ENCODE measurements around the gene GPR37.

GPR37 gene

DNA sequence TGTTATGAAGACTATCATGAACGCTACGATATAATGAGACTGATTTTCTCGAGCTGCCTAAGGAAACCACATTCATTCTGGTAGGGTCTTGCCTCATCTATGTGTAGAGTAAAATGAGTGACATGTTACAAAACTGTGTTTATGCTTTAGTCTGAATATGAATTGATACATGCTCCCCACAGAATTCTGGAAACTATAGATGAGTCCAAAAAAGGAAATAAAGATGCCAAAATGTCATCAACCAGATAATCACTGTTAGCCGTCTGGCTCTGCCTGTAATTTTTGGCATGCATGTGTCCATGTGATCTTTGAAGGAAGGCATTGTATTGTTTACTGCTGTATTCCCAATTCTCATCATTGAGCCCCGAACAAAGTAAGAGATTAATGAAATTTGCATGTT, 42.6 kb upstream of the GPR37 start:
- DNase-seq (ENCODE audit: extremely low read depth, insufficient read length): no peak
- TF ChIP-seq, protein P1, sequence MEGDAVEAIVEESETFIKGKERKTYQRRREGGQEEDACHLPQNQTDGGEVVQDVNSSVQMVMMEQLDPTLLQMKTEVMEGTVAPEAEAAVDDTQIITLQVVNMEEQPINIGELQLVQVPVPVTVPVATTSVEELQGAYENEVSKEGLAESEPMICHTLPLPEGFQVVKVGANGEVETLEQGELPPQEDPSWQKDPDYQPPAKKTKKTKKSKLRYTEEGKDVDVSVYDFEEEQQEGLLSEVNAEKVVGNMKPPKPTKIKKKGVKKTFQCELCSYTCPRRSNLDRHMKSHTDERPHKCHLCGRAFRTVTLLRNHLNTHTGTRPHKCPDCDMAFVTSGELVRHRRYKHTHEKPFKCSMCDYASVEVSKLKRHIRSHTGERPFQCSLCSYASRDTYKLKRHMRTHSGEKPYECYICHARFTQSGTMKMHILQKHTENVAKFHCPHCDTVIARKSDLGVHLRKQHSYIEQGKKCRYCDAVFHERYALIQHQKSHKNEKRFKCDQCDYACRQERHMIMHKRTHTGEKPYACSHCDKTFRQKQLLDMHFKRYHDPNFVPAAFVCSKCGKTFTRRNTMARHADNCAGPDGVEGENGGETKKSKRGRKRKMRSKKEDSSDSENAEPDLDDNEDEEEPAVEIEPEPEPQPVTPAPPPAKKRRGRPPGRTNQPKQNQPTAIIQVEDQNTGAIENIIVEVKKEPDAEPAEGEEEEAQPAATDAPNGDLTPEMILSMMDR (IDR thresholded peaks at IDR 0.05; ENCODE audit: insufficient read depth, low read length, poor library complexity, severe bottlenecking): no peak

DNA sequence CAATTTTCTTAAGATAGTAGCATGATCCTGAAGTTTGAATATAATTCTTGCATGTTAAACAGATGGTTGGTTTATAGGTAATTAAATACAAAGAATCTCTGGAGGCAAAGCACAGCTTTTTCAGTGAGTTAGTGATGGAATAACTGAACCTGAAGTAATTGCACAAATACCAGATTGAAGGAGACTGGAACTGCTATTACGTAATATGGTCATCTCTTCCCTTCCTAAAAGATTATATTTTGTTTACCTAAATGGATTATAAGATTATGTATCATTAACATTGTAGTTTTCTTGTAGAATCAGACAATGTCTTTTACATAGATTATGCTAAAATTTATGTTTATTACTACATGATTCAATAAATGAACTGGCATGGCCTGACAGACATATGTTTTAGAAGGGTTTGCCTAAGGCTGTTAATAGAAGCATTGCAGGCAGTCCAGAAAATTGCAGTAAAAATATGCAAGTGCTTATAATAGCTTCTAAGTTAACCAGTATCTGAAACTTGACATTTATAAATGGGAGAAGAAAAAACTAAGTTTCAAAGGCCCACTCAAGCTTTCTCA, 35.8 kb upstream of the GPR37 start:
- TF ChIP-seq, protein P1 (IDR thresholded peaks at IDR 0.05; ENCODE audit: insufficient read depth, low read length, poor library complexity, severe bottlenecking): no peak
- Histone ChIP-seq H3K27me3 (replicated peaks; ENCODE audit: control insufficient read depth, insufficient read depth, low read length) (no peaks in the 10 kb centered on the region), H3K36me3 (ENCODE audit: control insufficient read depth, insufficient read depth, low read length) (no peaks in the 10 kb centered on the region), H3K4me3 (replicated peaks; ENCODE audit: low read depth, low read length) (no peak overlapping the region)
- no peak for DNase-seq (ENCODE audit: extremely low read depth, insufficient read length)

More for the DNA sequence above, 42.6 kb upstream of the GPR37 start:
- Histone ChIP-seq H3K36me3 (ENCODE audit: control insufficient read depth, insufficient read depth, low read length) (no peaks in the 10 kb centered on the region), H3K27me3 (replicated peaks; ENCODE audit: control insufficient read depth, insufficient read depth, low read length) (no peaks in the 10 kb centered on the region), H3K4me3 (replicated peaks; ENCODE audit: low read depth, low read length) (no peak overlapping the region)

DNA sequence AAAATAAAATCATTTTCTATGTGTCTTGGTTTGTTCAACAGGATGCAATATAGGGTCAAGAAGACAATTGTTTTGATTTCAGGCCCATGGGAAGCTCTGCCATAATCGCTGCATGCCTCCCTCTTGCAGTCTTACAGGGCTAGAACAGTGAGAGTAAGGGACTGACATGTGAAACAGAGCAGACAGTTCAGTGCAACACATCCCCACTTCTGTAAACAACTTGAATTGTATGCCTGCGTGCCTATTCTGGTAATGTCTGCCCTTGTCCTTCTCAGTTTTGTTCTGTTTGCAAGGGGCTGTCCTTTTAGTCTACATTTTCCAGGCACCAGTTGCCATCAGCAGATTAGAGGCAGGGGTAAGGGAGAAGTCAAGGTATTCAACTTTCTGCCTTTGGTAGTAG, 34.8 kb upstream of the GPR37 start:
- H3K4me3 ChIP-seq (replicated peaks; ENCODE audit: low read depth, low read length): no peak overlapping the region
- TF ChIP-seq, protein P1 (IDR thresholded peaks at IDR 0.05; ENCODE audit: insufficient read depth, low read length, poor library complexity, severe bottlenecking): no peak
- no peak for DNase-seq (ENCODE audit: extremely low read depth, insufficient read length)
- H3K36me3 ChIP-seq (ENCODE audit: control insufficient read depth, insufficient read depth, low read length): no peaks in the 10 kb centered on the region
- no peaks in the 10 kb centered on the region for H3K27me3 ChIP-seq (replicated peaks; ENCODE audit: control insufficient read depth, insufficient read depth, low read length)

DNA sequence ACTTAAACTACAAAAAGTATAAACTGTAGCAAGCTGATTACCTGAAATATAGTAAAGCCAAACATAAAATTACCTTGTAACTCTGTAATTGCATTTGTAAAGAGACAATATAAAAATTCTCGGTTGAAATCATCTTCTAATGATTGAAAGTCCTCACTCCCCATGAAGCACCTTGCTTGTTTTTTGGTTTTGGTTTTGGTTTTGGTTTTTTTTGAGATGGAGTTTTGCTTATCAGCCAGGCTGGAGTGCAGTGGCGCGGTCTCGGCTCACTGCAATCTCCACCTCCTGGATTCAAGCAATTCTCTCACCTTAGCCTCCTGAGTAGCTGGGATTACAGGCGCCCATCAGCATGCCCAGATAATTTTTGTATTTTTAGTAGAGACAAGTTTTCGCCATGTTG, 33.9 kb upstream of the GPR37 start:
- H3K36me3 ChIP-seq (ENCODE audit: control insufficient read depth, insufficient read depth, low read length): no peaks in the 10 kb centered on the region
- H3K27me3 ChIP-seq (replicated peaks; ENCODE audit: control insufficient read depth, insufficient read depth, low read length): no peaks in the 10 kb centered on the region
- DNase-seq (ENCODE audit: extremely low read depth, insufficient read length): no peak
- TF ChIP-seq, protein P1 (IDR thresholded peaks at IDR 0.05; ENCODE audit: insufficient read depth, low read length, poor library complexity, severe bottlenecking): no peak
- H3K4me3 ChIP-seq (replicated peaks; ENCODE audit: low read depth, low read length): no peak overlapping the region

DNA sequence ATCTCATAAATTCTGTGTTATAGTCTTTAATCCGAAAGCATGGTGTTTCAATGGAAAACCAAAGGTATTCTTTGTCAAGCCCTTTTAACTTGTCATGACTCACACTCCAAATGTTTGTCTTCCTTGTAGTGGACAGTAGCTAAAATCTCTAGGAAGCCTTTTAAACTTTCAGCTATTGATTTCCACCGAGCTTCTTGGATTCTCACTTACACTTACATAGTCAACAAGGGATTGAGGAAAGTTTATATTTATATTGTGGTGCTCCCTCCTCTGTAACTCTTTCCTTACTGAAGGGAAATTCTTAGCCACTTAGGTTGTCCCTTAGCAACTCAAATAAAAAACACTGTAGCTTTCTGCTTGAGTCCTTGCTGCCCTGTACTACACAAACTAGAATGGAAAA, 31.2 kb upstream of the GPR37 start:
- TF ChIP-seq, protein P1 (IDR thresholded peaks at IDR 0.05; ENCODE audit: insufficient read depth, low read length, poor library complexity, severe bottlenecking): no peak
- Histone ChIP-seq H3K27me3 (replicated peaks; ENCODE audit: control insufficient read depth, insufficient read depth, low read length) (no peaks in the 10 kb centered on the region), H3K4me3 (replicated peaks; ENCODE audit: low read depth, low read length) (no peak overlapping the region), H3K36me3 (ENCODE audit: control insufficient read depth, insufficient read depth, low read length) (no peaks in the 10 kb centered on the region)
- no peak for DNase-seq (ENCODE audit: extremely low read depth, insufficient read length)

DNA sequence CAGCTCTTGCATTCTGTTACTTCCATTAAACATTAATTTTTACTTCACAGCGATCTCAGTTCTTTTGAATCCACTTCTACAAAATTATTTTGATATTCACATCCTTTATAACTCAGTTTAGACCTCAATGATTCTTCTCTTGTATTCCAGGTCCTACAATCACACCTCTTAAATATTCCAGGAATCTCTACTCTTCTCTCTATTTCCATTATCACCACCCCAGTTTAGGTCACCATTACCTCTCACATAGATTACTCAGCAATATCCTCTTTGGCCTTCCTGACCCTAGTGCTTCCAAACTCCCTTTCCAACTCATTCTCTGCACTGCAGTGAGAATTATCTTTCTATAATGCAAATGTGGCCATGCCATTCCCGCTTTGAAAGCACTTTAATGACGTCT, 27.1 kb upstream of the GPR37 start:
- H3K27me3 ChIP-seq (replicated peaks; ENCODE audit: control insufficient read depth, insufficient read depth, low read length): no peaks in the 10 kb centered on the region
- no peak overlapping the region for H3K4me3 ChIP-seq (replicated peaks; ENCODE audit: low read depth, low read length)
- no peaks in the 10 kb centered on the region for H3K36me3 ChIP-seq (ENCODE audit: control insufficient read depth, insufficient read depth, low read length)
- TF ChIP-seq, protein P1 (IDR thresholded peaks at IDR 0.05; ENCODE audit: insufficient read depth, low read length, poor library complexity, severe bottlenecking): no peak
- no peak for DNase-seq (ENCODE audit: extremely low read depth, insufficient read length)
